SH-SY5Y (cell line): Measurements from ENCODE around the gene NAA38.

ENCODE experiments used
- GATA2 ChIP-seq: IDR thresholded peaks from 2 replicates; pipeline ENCODE4 v1.6.1; 2011; ENCODE audit warnings: mild to moderate bottlenecking, low read depth, low read length
- GATA3 ChIP-seq: IDR thresholded peaks from 2 replicates; pipeline ENCODE4 v1.6.1; 2011; ENCODE audit warnings: low read depth, mild to moderate bottlenecking, low read length, moderate library complexity

DNA sequence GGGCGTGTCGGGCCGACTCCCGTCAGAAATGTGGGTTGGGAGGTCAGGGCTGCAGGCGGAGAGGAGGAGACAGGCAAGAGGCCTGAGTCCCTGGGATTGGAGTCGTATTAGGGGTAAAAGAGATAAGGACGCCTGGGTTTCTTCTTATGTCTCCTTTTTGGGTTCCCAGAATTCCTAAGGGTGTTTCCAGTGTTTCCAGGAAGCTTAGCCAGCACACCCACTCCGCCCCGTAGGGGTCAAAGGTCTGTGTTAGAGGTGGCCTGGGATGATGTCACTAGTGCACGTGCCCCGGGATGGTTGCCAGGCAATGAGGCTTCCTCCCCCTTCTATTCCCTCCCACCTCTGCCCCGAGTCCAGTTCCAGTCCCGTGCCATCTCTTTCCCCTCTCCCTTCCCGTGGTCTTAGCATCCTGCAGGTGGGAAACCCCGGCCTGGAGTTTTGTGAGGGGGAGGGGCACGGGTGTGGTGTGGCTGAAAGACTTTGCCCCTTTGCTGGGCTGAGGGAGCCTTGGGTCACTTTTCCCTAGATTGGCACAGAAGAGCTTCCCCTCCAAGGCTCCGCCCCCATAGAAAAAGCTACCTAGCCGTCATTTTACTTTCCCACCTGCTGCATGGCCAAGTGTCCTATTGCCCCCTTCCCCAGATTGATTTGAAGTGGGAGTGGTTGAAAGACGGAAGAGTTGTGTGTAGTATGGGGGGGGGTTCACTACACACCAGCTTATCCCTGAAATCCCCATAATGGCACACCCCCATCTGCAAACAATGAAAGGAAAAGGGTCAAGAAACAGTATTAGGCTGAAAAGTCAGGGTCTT lies 20.6 kb downstream of the NAA38 start:
- no peak for TF ChIP-seq GATA3
- TF ChIP-seq GATA2: no peak
